Prostate gland (tissue), 2 donors: ENCODE results near the gene NDUFA3. TPM values are rescaled to one million over a fixed set of nuclear protein-coding genes. Genes with fewer than 3 reads are reported as not detected.

Source experiments
- DNase-seq: peaks from one replicate; pipeline ENCODE4 v3.0.0-alpha.2; 2019; ENCODE audit warnings: low spot score
- H3K27ac ChIP-seq, 2 donors: fragments of 200-600 bp; sonication (generic); 2 replicates each; pipeline ENCODE4 v1.5.1; 2017 to 2019
- H3K27me3 ChIP-seq: fragments of 200-600 bp; sonication (generic); replicated peaks from 2 replicates; pipeline ENCODE4 v1.5.1; 2019; ENCODE audit not compliant: insufficient read depth
- H3K36me3 ChIP-seq, 2 donors: fragments of 200-600 bp; sonication (generic); 1 replicate in 1 of 2; 2 replicates in 1 of 2; pipeline versions ENCODE4 v1.5.1 to v1.8.1; 2017 to 2019
- H3K4me1 ChIP-seq: fragments of 200-600 bp; sonication (generic); replicated peaks from 2 replicates; pipeline ENCODE4 v1.5.1; 2019
- H3K4me3 ChIP-seq, 2 donors: fragments of 200-600 bp; sonication (generic); 2 replicates each; pipeline ENCODE4 v1.5.1; 2017 to 2019
- H3K9me3 ChIP-seq: fragments of 200-600 bp; sonication (generic); 2 replicates; pipeline ENCODE4 v1.5.1; 2017
- CTCF ChIP-seq, 4 experiments: fragments of 200-600 bp in 2 of 4; fragments of 450-650 bp in 2 of 4; sonication (generic) in 2 of 4; IDR thresholded peaks; 1 replicate in 3 of 4; 2 replicates in 1 of 4; pipeline ENCODE4 v1.5.1; 2016 to 2019; ENCODE audit warnings: antibody characterized with exemption in 4 of 4, mild to moderate bottlenecking in 2 of 4, moderate library complexity in 2 of 4
- POLR2A ChIP-seq: fragments of 450-650 bp; IDR thresholded peaks from one replicate; pipeline ENCODE4 v1.6.1; 2016; ENCODE audit warnings: antibody characterized with exemption, mild to moderate bottlenecking
- POLR2AphosphoS5 ChIP-seq: sonication (generic); formaldehyde crosslinking; IDR thresholded peaks from one replicate; pipeline ENCODE4 v1.6.1; 2017; ENCODE audit warnings: antibody characterized with exemption
- WGBS: methylation state at CpG from one replicate; pipeline ENCODE4 v1.1.5; 2018; 5-methylcytosine and 5-hydroxymethylcytosine counted together
- intact Hi-C: fragments of 100-400 bp; cut with DNase I; formaldehyde crosslinking; loops from one replicate; pipeline ENCODE4 v1.14.2; 2022
- total RNA-seq, 2 donors: library from RNA; depleted of rRNA; stranded (reverse); fragments of >200 nt; gene quantifications; one replicate each; pipeline ENCODE4 v1.1.0, GENCODE V29; 2016

Gene NDUFA3
- total RNA-seq, 2 donors from 2014 or later: 39.4 to 48.5 TPM

- Histone ChIP-seq H3K4me3 (no peak overlapping the region), H3K27me3 (no peaks in the 10 kb centered on the region), H3K4me1 (peaks cover under 1% of the 10 kb centered on the region), H3K36me3 (peaks cover 4 to 13% of the 10 kb centered on the region in 2 donors), H3K9me3 (no peaks in the 10 kb centered on the region), H3K27ac (no peak overlapping the region)
- TF ChIP-seq POLR2A (no peak), POLR2AphosphoS5 (no peak), CTCF (IDR thresholded peaks at IDR 0.05) (no peak)
- DNase-seq: no peak
- WGBS: 76% methylated on average over 7 of the region's 7 CpGs
- intact Hi-C loops: no loop called here
Measured at GRCh38 chr19:54108496-54108895, 5.8 kb downstream of the NDUFA3 start.

- Histone ChIP-seq H3K4me1 (peaks cover 4% of the 10 kb centered on the region), H3K4me3 (no peak overlapping the region), H3K27me3 (no peaks in the 10 kb centered on the region), H3K27ac (no peak overlapping the region), H3K9me3 (no peaks in the 10 kb centered on the region), H3K36me3 (peaks cover 4 to 13% of the 10 kb centered on the region in 2 donors)
- DNase-seq: no peak
- TF ChIP-seq POLR2AphosphoS5: no peak
- TF ChIP-seq CTCF (IDR thresholded peaks at IDR 0.05): no peak
- WGBS: 69% methylated on average over 6 of the region's 6 CpGs
- intact Hi-C loops: no loop called here
Measured at GRCh38 chr19:54109651-54110050, 7.0 kb downstream of the NDUFA3 start.

- Histone ChIP-seq H3K27ac (peak overlapping the region; percentile 90 to 92), H3K27me3 (no peaks in the 10 kb centered on the region), H3K4me1 (peaks cover 16% of the 10 kb centered on the region), H3K4me3 (peak overlapping the region; percentile 85 to 90), H3K36me3 (peaks cover 0 to 3% of the 10 kb centered on the region in 2 donors), H3K9me3 (no peaks in the 10 kb centered on the region)
- intact Hi-C loops: no loop called here
- TF ChIP-seq CTCF (IDR thresholded peaks at IDR 0.05): no peak
- TF ChIP-seq POLR2A: peak; percentile 22
- peak; percentile 12 for TF ChIP-seq POLR2AphosphoS5
- 31% methylated on average over 25 of the region's 28 CpGs for WGBS
- peak; percentile 33 for DNase-seq
Measured at GRCh38 chr19:54114340-54115108, 11.9 kb downstream of the NDUFA3 start.

- Histone ChIP-seq H3K4me1 (peaks cover 16% of the 10 kb centered on the region), H3K36me3 (no peaks in the 10 kb centered on the region), H3K9me3 (no peaks in the 10 kb centered on the region), H3K27ac (peak within 1 kb of the TSS; percentile 90 to 92), H3K4me3 (peak within 1 kb of the TSS; percentile 85 to 90), H3K27me3 (no peaks in the 10 kb centered on the region)
- under 1% methylated on average over 60 of the region's 60 CpGs for WGBS
- intact Hi-C loops: no loop called here
- DNase-seq: peak; percentile 96
- TF ChIP-seq POLR2AphosphoS5 (peak; percentile 100), POLR2A (peak; percentile 51), CTCF (IDR thresholded peaks at IDR 0.05) (peak in 1 of 4 experiments; percentile 19)
Measured at GRCh38 chr19:54115109-54116063, 12.7 kb downstream of the NDUFA3 start, which contains the start of the genes PRPF31 and TFPT. TSS of gene PRPF31 (plus strand) at chr19:54115754. CDS start at chr19:54118279, 2,525 bp downstream. TSS of gene TFPT (minus strand) at chr19:54115657. CDS start at chr19:54115269, 388 bp downstream.
